ENCODE results near the gene RIF1. TPM values are rescaled to one million over a fixed set of nuclear protein-coding genes. Genes with fewer than 3 reads are reported as not detected.
"Not testable (repeated sequence)": the region's sequence is repeated elsewhere in the genome, so short reads cannot be mapped to it uniquely, and the experiment has no call there.

Gene RIF1
- total RNA-seq, 4 donors from 2014 or later, result 22.6 to 28.7 (median 25.7) TPM

GRCh38 chr2:151408788-151409600 is 708 bp upstream of the RIF1 start:
- TF ChIP-seq CTCF (IDR thresholded peaks at IDR 0.05 in 4 of 5, conservative IDR thresholded peaks at IDR 0.05 in 1 of 5) (no peak), POLR2A (IDR thresholded peaks at IDR 0.05) (no peak)
- intact Hi-C loops (cut with DNase I; ENCODE audit: low total_unique reads), result no loop called here
- peaks cover 7 to 12% of the 10 kb centered on the region in 2 donors for H3K4me1 ChIP-seq
- H3K27ac ChIP-seq, result peak overlapping the region; percentile 90 to 95 (median 95)
- peak overlapping the region; percentile 81 to 93 (median 87) for H3K4me3 ChIP-seq
- ATAC-seq (no peak), DNase-seq (no peak)
- H3K9me3 ChIP-seq, result no peaks in the 10 kb centered on the region
- H3K27me3 ChIP-seq, result no peaks in the 10 kb centered on the region
- H3K36me3 ChIP-seq, result peaks cover 0 to 25% of the 10 kb centered on the region in 2 donors
- in situ Hi-C loops (cut with MboI; ENCODE audit: low sequenced_read_pairs in 4 of 4), result loop anchor here in 2 of 4 donors (25.0 kb wide), 1 partner anchor 1822 kb away; the partner anchor contains the start of gene MMADHC (in 2 of the 2)

GRCh38 chr2:151410485-151410834 is 758 bp downstream of the RIF1 start:
- Histone ChIP-seq H3K27ac (peak overlapping the region; percentile 90 to 95 (median 95)), H3K4me1 (peaks cover 7 to 12% of the 10 kb centered on the region in 2 donors), H3K27me3 (no peaks in the 10 kb centered on the region), H3K4me3 (peak overlapping the region; percentile 81 to 93 (median 87)), H3K9me3 (no peaks in the 10 kb centered on the region), H3K36me3 (peaks cover 0 to 26% of the 10 kb centered on the region in 2 donors)
- no peak for TF ChIP-seq CTCF (IDR thresholded peaks at IDR 0.05 in 4 of 5, conservative IDR thresholded peaks at IDR 0.05 in 1 of 5)
- TF ChIP-seq POLR2A (IDR thresholded peaks at IDR 0.05), result no peak
- DNase-seq (no peak), ATAC-seq (peak; percentile 14 to 26)
- intact Hi-C loops (cut with DNase I; ENCODE audit: low total_unique reads) (no loop called here), in situ Hi-C loops (cut with MboI; ENCODE audit: low sequenced_read_pairs in 4 of 4) (loop anchor here in 2 of 4 donors (25.0 kb wide), 1 partner anchor 1823 kb away; the partner anchor contains the start of gene MMADHC (in 2 of the 2))

- Histone ChIP-seq H3K27ac (no peak overlapping the region), H3K4me1 (no peaks in the 10 kb centered on the region), H3K36me3 (peaks cover 0 to 80% of the 10 kb centered on the region in 2 donors), H3K9me3 (no peaks in the 10 kb centered on the region), H3K4me3 (no peak overlapping the region), H3K27me3 (no peaks in the 10 kb centered on the region)
- DNase-seq (no peak), ATAC-seq (no peak)
- intact Hi-C loops (cut with DNase I; ENCODE audit: low total_unique reads), result no loop called here
- in situ Hi-C loops (cut with MboI; ENCODE audit: low sequenced_read_pairs in 4 of 4), result loop anchor here in 2 of 4 donors (25.0 kb wide), 1 partner anchor 1830 kb away; the partner anchor contains the start of gene MMADHC (in 2 of the 2)
- TF ChIP-seq POLR2A (IDR thresholded peaks at IDR 0.05), result no peak
- TF ChIP-seq CTCF (IDR thresholded peaks at IDR 0.05 in 4 of 5, conservative IDR thresholded peaks at IDR 0.05 in 1 of 5), result no peak
Measured at GRCh38 chr2:151417650-151418049, 7.9 kb downstream of the RIF1 start.

GRCh38 chr2:151421681-151422080 is 12.0 kb downstream of the RIF1 start:
- ATAC-seq; H3K4me3 ChIP-seq; H3K27ac ChIP-seq; DNase-seq; H3K9me3 ChIP-seq; H3K4me1 ChIP-seq; intact Hi-C loops (cut with DNase I; ENCODE audit: low total_unique reads); H3K27me3 ChIP-seq: not testable (repeated sequence)
- H3K36me3 ChIP-seq, result peaks cover 0 to 70% of the 10 kb centered on the region in 2 donors
- in situ Hi-C loops (cut with MboI; ENCODE audit: low sequenced_read_pairs in 4 of 4), result loop anchor here in 2 of 4 donors (25.0 kb wide), 1 partner anchor 1834 kb away; the partner anchor contains the start of gene MMADHC (in 2 of the 2)

GRCh38 chr2:151422917-151423439 is 13.3 kb downstream of the RIF1 start:
- no peak overlapping the region for H3K4me3 ChIP-seq
- H3K4me1 ChIP-seq, result no peaks in the 10 kb centered on the region
- in situ Hi-C loops (cut with MboI; ENCODE audit: low sequenced_read_pairs in 4 of 4), result loop anchor here in 2 of 4 donors (25.0 kb wide), 1 partner anchor 1836 kb away; the partner anchor contains the start of gene MMADHC (in 2 of the 2)
- H3K36me3 ChIP-seq, result peaks cover 0 to 64% of the 10 kb centered on the region in 2 donors
- H3K27ac ChIP-seq, result no peak overlapping the region
- no peak for ATAC-seq
- no peak for DNase-seq
- intact Hi-C loops (cut with DNase I; ENCODE audit: low total_unique reads), result no loop called here
- no peaks in the 10 kb centered on the region for H3K27me3 ChIP-seq
- H3K9me3 ChIP-seq, result no peaks in the 10 kb centered on the region
- TF ChIP-seq CTCF (IDR thresholded peaks at IDR 0.05 in 4 of 5, conservative IDR thresholded peaks at IDR 0.05 in 1 of 5), result no peak
- TF ChIP-seq POLR2A (IDR thresholded peaks at IDR 0.05), result no peak

Data from gastrocnemius medialis (tissue), 4 donors.